Measurements from ENCODE around the gene ZNRD2.
A peak's percentile ranks its signal among the peaks of the same experiment; 100 is the strongest.

- TF ChIP-seq TAF1 (IDR thresholded peaks at IDR 0.05; ENCODE audit: borderline replicate concordance, insufficient read depth, low read length) (no peak), POLR2AphosphoS5 (IDR thresholded peaks at IDR 0.05; ENCODE audit: low read depth, low read length) (peak; percentile 59; the same call in 1 of the 2 replicates)
Observed at GRCh38 chr11:65538232-65538914, 31.9 kb upstream of the ZNRD2 start.
